ENCODE results near the gene MT4. TPM values are rescaled to one million over a fixed set of nuclear protein-coding genes. Genes with fewer than 3 reads are reported as not detected.

Gene MT4
- total and polyA plus RNA-seq, 2 donors (not counting 3 experiments of a cell fraction or from before 2014, with no cell fraction given), result not detected

DNA sequence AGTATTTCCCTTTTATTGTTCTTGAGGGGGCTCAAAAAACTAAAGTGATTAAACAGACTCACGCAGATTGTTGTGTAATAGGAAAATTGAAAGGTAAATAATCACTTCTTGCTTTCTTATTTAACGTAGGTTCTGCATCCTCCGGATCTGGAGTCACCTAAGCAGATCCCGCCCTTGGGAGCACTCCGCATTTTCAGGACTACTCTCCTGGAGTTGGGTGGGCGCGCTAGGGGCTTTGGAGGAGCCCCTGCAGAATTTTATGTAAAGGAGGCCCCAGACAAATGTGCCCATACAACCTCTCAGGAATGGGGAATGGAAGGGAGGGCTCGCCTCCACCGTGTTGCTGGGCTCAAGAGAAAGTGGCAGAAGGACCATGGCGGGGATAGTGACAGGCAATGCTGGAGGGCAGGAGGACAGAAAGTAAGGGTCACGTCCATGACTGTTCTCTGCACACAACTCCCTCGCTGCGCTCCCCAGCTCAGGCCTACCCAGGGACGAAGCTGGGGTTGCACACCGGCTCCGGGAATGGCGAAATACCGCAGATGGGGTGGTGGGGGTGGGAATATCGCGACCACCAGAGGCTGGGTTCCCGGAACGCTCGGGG, 51.8 kb downstream of the MT4 start:
- H3K27ac ChIP-seq (ENCODE audit: insufficient read depth, low read depth, low read length), result peak overlapping the region; percentile 19
- no peak overlapping the region for H3K9ac ChIP-seq (replicated peaks; ENCODE audit: extremely low read depth, insufficient read depth, low read length)
- H3K9me3 ChIP-seq (replicated peaks; ENCODE audit: control insufficient read depth, insufficient read depth, low read length), result no peaks in the 10 kb centered on the region
- H2AFZ ChIP-seq (ENCODE audit: low read depth, low read length), result peak overlapping the region; percentile 97
- H3K79me2 ChIP-seq (ENCODE audit: control insufficient read depth, insufficient read depth, low read length), result peaks cover 14% of the 10 kb centered on the region
- FAIRE-seq (no peak), DNase-seq (ENCODE audit: low read depth, low spot score) (no peak)
- TF ChIP-seq FOS (IDR thresholded peaks at IDR 0.05; ENCODE audit: borderline replicate concordance, insufficient read depth, low read length) (no peak), POLR2A (IDR thresholded peaks at IDR 0.05; ENCODE audit: low read depth, low read length) (no peak), POLR2AphosphoS5 (IDR thresholded peaks at IDR 0.05; ENCODE audit: insufficient read depth, low read depth, low read length) (no peak), CTCF (IDR thresholded peaks at IDR 0.05; ENCODE audit: extremely low read depth in 1 of 2, insufficient read depth in 1 of 2, low read depth in 1 of 2, low read length in 2 of 2) (no peak), EZH2 (IDR thresholded peaks at IDR 0.05; ENCODE audit: borderline replicate concordance, low read depth, low read length, severe bottlenecking) (no peak), MYC (IDR thresholded peaks at IDR 0.05; ENCODE audit: low read depth, low read length) (no peak), JUN (IDR thresholded peaks at IDR 0.05; ENCODE audit: borderline replicate concordance, insufficient read depth, insufficient read length, low read depth) (no peak), GATA2 (IDR thresholded peaks at IDR 0.05; ENCODE audit: insufficient read depth, insufficient read length, low read depth, low read length) (no peak)
- TF ChIP-seq, protein P1, sequence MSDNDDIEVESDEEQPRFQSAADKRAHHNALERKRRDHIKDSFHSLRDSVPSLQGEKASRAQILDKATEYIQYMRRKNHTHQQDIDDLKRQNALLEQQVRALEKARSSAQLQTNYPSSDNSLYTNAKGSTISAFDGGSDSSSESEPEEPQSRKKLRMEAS (IDR thresholded peaks at IDR 0.05; ENCODE audit: insufficient read depth, insufficient read length), result no peak
- H3K4me2 ChIP-seq (ENCODE audit: insufficient read depth, low read length), result peak overlapping the region; percentile 93
- BruUV-seq (replicated peaks), result no TSS peak
- POLR2A ChIA-PET, result interaction anchor here (1.5 to 1.8 kb wide), 3 partner anchors 8 to 10 kb away, joined by 6 to 11 read pairs (median 8); partner anchors contain the start of genes MT1E and MT2A
- peak overlapping the region in 2 of 3 experiments; percentile 31 to 41 for H3K4me3 ChIP-seq (replicated peaks in 1 of 3; ENCODE audit: insufficient read depth in 1 of 3, low read depth in 1 of 3, low read length in 3 of 3)
- no peaks in the 10 kb centered on the region for H4K20me1 ChIP-seq (replicated peaks; ENCODE audit: control insufficient read depth, extremely low read depth, insufficient read depth, low read length)
- intact Hi-C loops (cut with micrococcal nuclease) (no loop called here), dilution Hi-C loops (cut with MboI; ENCODE audit: extremely low pct_ligation_motif_present, low sequenced_read_pairs) (no loop called here)
- CTCF ChIA-PET, result interaction anchor here (1.0 to 2.3 kb wide), 5 partner anchors 10 to 85 kb away, joined by 4 to 10 read pairs (median 6); no protein-coding TSS in a partner anchor
- H3K36me3 ChIP-seq (ENCODE audit: control insufficient read depth in 2 of 2, extremely low read depth in 1 of 2, insufficient read depth in 2 of 2, low read length in 2 of 2), result no peaks in the 10 kb centered on the region
- H3K27me3 ChIP-seq (ENCODE audit: control insufficient read depth in 2 of 2, insufficient read depth in 2 of 2, low read length in 2 of 2), result no peaks in the 10 kb centered on the region
- H3K9me1 ChIP-seq (replicated peaks; ENCODE audit: control insufficient read depth, extremely low read depth, insufficient read depth, low read length), result no peaks in the 10 kb centered on the region
- peaks cover 58% of the 10 kb centered on the region for H3K4me1 ChIP-seq (ENCODE audit: control insufficient read depth, extremely low read depth, insufficient read depth, low read length)

Data from endothelial cell of umbilical vein (primary cell).